HEK293T (cell line): ENCODE measurements around the gene POLR3C.

ENCODE experiments used
- FOXA1 ChIP-seq: fragments of 450-650 bp; IDR thresholded peaks from 2 replicates; pipeline ENCODE4 v1.6.1; 2016; ENCODE audit warnings: mild to moderate bottlenecking
- SP1 ChIP-seq: fragments of 450-650 bp; IDR thresholded peaks from 2 replicates; pipeline ENCODE4 v1.6.1; 2017

DNA sequence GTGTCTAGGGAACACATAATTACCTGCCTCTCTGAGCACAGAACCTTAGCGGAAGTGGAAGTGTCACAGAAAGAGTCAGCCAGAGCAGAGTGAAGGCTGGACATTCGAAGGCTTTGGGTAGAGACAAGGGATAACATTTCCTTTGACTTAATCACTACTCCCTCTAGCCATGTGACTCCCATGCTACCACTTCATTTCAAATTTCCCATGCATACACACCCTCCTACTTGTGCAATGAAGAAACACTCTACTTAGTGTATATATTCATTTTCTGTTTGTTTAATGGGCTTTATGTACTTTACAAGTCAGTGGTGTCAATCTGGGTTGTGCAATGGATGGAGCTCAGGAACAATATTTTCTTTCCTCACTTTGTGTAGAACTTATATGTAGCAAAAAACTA lies 54.7 kb downstream of the POLR3C start:
- no peak for TF ChIP-seq FOXA1
- TF ChIP-seq SP1, result no peak
